Keratinocyte (primary cell): ENCODE measurements around the gene DENND2C.

Source experiments
- EZH2 ChIP-seq: IDR thresholded peaks from one replicate; pipeline ENCODE4 v1.6.1; 2012; ENCODE audit warnings: inconsistent platforms, mild to moderate bottlenecking, low read length, moderate library complexity
- TF ChIP-seq, protein P1 (sequence below), 3 experiments: IDR thresholded peaks in 1 of 3; conservative IDR thresholded peaks in 1 of 3; optimal IDR thresholded peaks in 1 of 3; 2 replicates in 2 of 3; 3 replicates in 1 of 3; pipeline versions ENCODE3 to v1.5.1; 2011; ENCODE audit warnings: low read length in 3 of 3, mild to moderate bottlenecking in 3 of 3, moderate library complexity in 2 of 3, control low read depth in 1 of 3, inconsistent platforms in 1 of 3; ENCODE audit not compliant: insufficient read depth in 2 of 3; ENCODE audit errors: extremely low read depth in 1 of 3

DNA sequence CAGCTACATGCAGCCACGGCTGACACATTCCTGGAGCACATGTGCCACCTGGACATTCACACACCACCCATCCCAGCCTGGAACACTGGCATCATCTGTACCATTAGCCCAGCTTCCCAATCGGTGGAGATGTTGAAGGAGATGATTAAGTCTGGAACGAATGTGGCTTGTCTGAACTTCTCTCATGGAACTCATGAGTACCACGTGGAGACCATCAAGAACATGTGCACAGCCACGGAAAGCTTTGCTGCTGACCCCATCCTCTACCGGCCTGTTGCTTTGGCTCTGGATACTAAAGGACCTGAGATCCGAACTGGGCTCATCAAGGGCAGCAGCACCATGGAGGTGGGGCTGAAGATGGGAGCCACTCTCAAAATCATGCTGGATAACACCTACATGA is 133.8 kb downstream of the DENND2C start:
- TF ChIP-seq, protein P1, sequence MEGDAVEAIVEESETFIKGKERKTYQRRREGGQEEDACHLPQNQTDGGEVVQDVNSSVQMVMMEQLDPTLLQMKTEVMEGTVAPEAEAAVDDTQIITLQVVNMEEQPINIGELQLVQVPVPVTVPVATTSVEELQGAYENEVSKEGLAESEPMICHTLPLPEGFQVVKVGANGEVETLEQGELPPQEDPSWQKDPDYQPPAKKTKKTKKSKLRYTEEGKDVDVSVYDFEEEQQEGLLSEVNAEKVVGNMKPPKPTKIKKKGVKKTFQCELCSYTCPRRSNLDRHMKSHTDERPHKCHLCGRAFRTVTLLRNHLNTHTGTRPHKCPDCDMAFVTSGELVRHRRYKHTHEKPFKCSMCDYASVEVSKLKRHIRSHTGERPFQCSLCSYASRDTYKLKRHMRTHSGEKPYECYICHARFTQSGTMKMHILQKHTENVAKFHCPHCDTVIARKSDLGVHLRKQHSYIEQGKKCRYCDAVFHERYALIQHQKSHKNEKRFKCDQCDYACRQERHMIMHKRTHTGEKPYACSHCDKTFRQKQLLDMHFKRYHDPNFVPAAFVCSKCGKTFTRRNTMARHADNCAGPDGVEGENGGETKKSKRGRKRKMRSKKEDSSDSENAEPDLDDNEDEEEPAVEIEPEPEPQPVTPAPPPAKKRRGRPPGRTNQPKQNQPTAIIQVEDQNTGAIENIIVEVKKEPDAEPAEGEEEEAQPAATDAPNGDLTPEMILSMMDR (optimal IDR thresholded peaks at IDR 0.05 in 1 of 3, IDR thresholded peaks at IDR 0.05 in 1 of 3, conservative IDR thresholded peaks at IDR 0.05 in 1 of 3; ENCODE audit: extremely low read depth in 1 of 3, insufficient read depth in 2 of 3, low read length in 3 of 3) = no peak
- no peak for TF ChIP-seq EZH2
